Endothelial cell of umbilical vein (primary cell): ENCODE results near the gene IFI6. TPM values are rescaled to one million over a fixed set of nuclear protein-coding genes. Genes with fewer than 3 reads are reported as not detected.

Experiments
- BruUV-seq: library from RNA; stranded (reverse); fragments of 400-500 nt; replicated peaks from 2 replicates; lab custom pipeline; 2021; lab: Mats Ljungman, UMichigan
- CTCF ChIA-PET: fragments of 300-600, 350-600 bp; sonication (Branson Sonifier 250); formaldehyde crosslinking; loops from one replicate; lab custom pipeline; 2021; ENCODE audit warnings: antibody characterized with exemption, inconsistent platforms; lab: Charles Lee
- POLR2A ChIA-PET: fragments of 300-600, 350-600 bp; sonication (Branson Sonifier 250); formaldehyde crosslinking; loops from one replicate; lab custom pipeline; 2021; ENCODE audit warnings: antibody characterized with exemption, inconsistent platforms; lab: Charles Lee
- DNase-seq: peaks from one replicate; pipeline ENCODE4 v3.0.0-alpha.2; 2011; ENCODE audit warnings: low read depth, low spot score
- FAIRE-seq: peaks from 2 replicates; lab custom pipeline; 2011; peaks lifted over from hg19 to GRCh38; lab: Jason Lieb, UNC
- H2AFZ ChIP-seq: 2 replicates; pipeline ENCODE4 v1.6.0; 2012; ENCODE audit warnings: low read depth, low read length, control low read depth, inconsistent platforms
- H3K27ac ChIP-seq: 2 replicates; pipeline ENCODE4 v1.5.1; 2011; ENCODE audit warnings: low read depth, mild to moderate bottlenecking, control low read depth, low read length, moderate library complexity; ENCODE audit not compliant: insufficient read depth
- H3K27me3 ChIP-seq, 2 experiments: 2 replicates each; pipeline versions ENCODE4 v1.6.0 to v1.6.1; 2011; ENCODE audit warnings: low read length in 2 of 2, mixed read lengths in 1 of 2; ENCODE audit not compliant: control insufficient read depth in 2 of 2, insufficient read depth in 2 of 2
- H3K36me3 ChIP-seq, 2 experiments: 2 replicates in 1 of 2; 3 replicates in 1 of 2; pipeline ENCODE4 v1.5.1; 2011; ENCODE audit warnings: low read length in 2 of 2, mild to moderate bottlenecking in 1 of 2, moderate library complexity in 1 of 2; ENCODE audit not compliant: control insufficient read depth in 2 of 2, insufficient read depth in 2 of 2; ENCODE audit errors: extremely low read depth in 1 of 2
- H3K4me1 ChIP-seq: 3 replicates; pipeline ENCODE4 v1.5.1; 2011; ENCODE audit warnings: mild to moderate bottlenecking, low read length; ENCODE audit not compliant: control insufficient read depth, insufficient read depth; ENCODE audit errors: extremely low read depth
- H3K4me2 ChIP-seq: 2 replicates; pipeline ENCODE4 v1.6.1; 2011; ENCODE audit warnings: low read length, control low read depth, mixed read lengths; ENCODE audit not compliant: insufficient read depth
- H3K4me3 ChIP-seq, 3 experiments: fragments of 200-600 bp in 1 of 3; sonication (generic), shearing (Covaris generic) in 1 of 3; replicated peaks in 1 of 3; 2 replicates each; pipeline ENCODE4 v1.5.1; 2011 to 2016; ENCODE audit warnings: control low read depth in 3 of 3, low read length in 3 of 3, mild to moderate bottlenecking in 2 of 3, inconsistent platforms in 1 of 3, low read depth in 1 of 3, moderate library complexity in 1 of 3; ENCODE audit not compliant: insufficient read depth in 1 of 3
- H3K79me2 ChIP-seq: 2 replicates; pipeline ENCODE4 v1.6.0; 2012; ENCODE audit warnings: low read length, inconsistent platforms; ENCODE audit not compliant: control insufficient read depth, insufficient read depth
- H3K9ac ChIP-seq: replicated peaks from 2 replicates; pipeline ENCODE3; 2011; ENCODE audit warnings: low read length, control low read depth; ENCODE audit not compliant: insufficient read depth; ENCODE audit errors: extremely low read depth
- H3K9me1 ChIP-seq: replicated peaks from 3 replicates; pipeline ENCODE4 v1.6.0; 2011; ENCODE audit warnings: mild to moderate bottlenecking, low read length; ENCODE audit not compliant: control insufficient read depth, insufficient read depth; ENCODE audit errors: extremely low read depth
- H3K9me3 ChIP-seq: replicated peaks from 2 replicates; pipeline ENCODE4 v1.5.1; 2012; ENCODE audit warnings: low read length, inconsistent platforms; ENCODE audit not compliant: control insufficient read depth, insufficient read depth
- H4K20me1 ChIP-seq: replicated peaks from 2 replicates; pipeline ENCODE3; 2011; ENCODE audit warnings: mild to moderate bottlenecking, low read length; ENCODE audit not compliant: control insufficient read depth, insufficient read depth; ENCODE audit errors: extremely low read depth
- EZH2 ChIP-seq: IDR thresholded peaks from 2 replicates; pipeline ENCODE4 v1.6.1; 2012; ENCODE audit warnings: borderline replicate concordance, low read depth, mild to moderate bottlenecking, moderate library complexity, low read length, inconsistent platforms; ENCODE audit not compliant: severe bottlenecking
- FOS ChIP-seq: IDR thresholded peaks from 2 replicates; pipeline ENCODE4 v1.6.1; 2011; ENCODE audit warnings: mild to moderate bottlenecking, low read length, moderate library complexity, borderline replicate concordance; ENCODE audit not compliant: insufficient read depth
- GATA2 ChIP-seq: IDR thresholded peaks from 2 replicates; pipeline ENCODE4 v1.7.0; 2011; ENCODE audit warnings: low read depth, mild to moderate bottlenecking, moderate library complexity, mixed read lengths, low read length; ENCODE audit not compliant: insufficient read length, insufficient read depth
- JUN ChIP-seq: IDR thresholded peaks from 2 replicates; pipeline ENCODE4 v1.6.1; 2011; ENCODE audit warnings: borderline replicate concordance, low read depth; ENCODE audit not compliant: insufficient read length, insufficient read depth
- MAX ChIP-seq: IDR thresholded peaks from 2 replicates; pipeline ENCODE4 v1.6.1; 2011; ENCODE audit not compliant: insufficient read depth, insufficient read length
- MYC ChIP-seq: IDR thresholded peaks from one replicate; pipeline ENCODE4 v1.6.1; 2011; ENCODE audit warnings: mild to moderate bottlenecking, low read depth, low read length
- POLR2A ChIP-seq: IDR thresholded peaks from 2 replicates; pipeline ENCODE4 v1.6.1; 2012; ENCODE audit warnings: low read depth, mild to moderate bottlenecking, control low read depth, low read length
- POLR2AphosphoS5 ChIP-seq: IDR thresholded peaks from 2 replicates; pipeline ENCODE4 v1.6.1; 2012; ENCODE audit warnings: low read depth, mild to moderate bottlenecking, control low read depth, low read length, moderate library complexity; ENCODE audit not compliant: insufficient read depth
- dilution Hi-C: fragments of 300-500 bp; cut with MboI; formaldehyde crosslinking; loops from one replicate; pipeline ENCODE4 v1.15.0; 2019; ENCODE audit warnings: low sequenced_read_pairs; ENCODE audit not compliant: extremely low pct_ligation_motif_present
- intact Hi-C: fragments of 100-400 bp; cut with micrococcal nuclease; formaldehyde crosslinking; loops from one replicate; pipeline ENCODE4 v1.10.0; 2022
- polyA plus RNA-seq, 4 experiments: library from polyadenylated mRNA; depleted of rRNA in 3 of 4; stranded (reverse) in 3 of 4; unstranded in 1 of 4; fragments of >200 nt; gene quantifications; 2 replicates each; pipeline versions ENCODE4 v1.2.1 to v1.2.3, GENCODE V29; 2011 to 2012; ENCODE audit warnings: missing spikeins in 1 of 4
- total RNA-seq: library from RNA; stranded (reverse); gene quantifications from 2 replicates; pipeline ENCODE4 v1.2.3, GENCODE V29; 2021
- TF ChIP-seq, protein P1 (sequence below), 2 donors: IDR thresholded peaks; 1 replicate in 1 of 2; 2 replicates in 1 of 2; pipeline ENCODE4 v1.5.1; 2011; ENCODE audit warnings: low read length in 2 of 2, mild to moderate bottlenecking in 2 of 2, moderate library complexity in 2 of 2, control low read depth in 1 of 2, inconsistent platforms in 1 of 2, low read depth in 1 of 2; ENCODE audit not compliant: insufficient read depth in 1 of 2; ENCODE audit errors: extremely low read depth in 1 of 2

The IFI6 gene
- total and polyA plus RNA-seq, 2 donors (not counting 3 experiments of a cell fraction or from before 2014, with no cell fraction given), result 28.4 to 47.9 TPM

GRCh38 chr1:27633298-27633610, 38.7 kb downstream of the IFI6 start:
- Histone ChIP-seq H3K36me3 (no peaks in the 10 kb centered on the region), H4K20me1 (no peaks in the 10 kb centered on the region), H3K4me2 (no peak overlapping the region), H3K27me3 (no peaks in the 10 kb centered on the region), H2AFZ (no peak overlapping the region), H3K9me3 (no peaks in the 10 kb centered on the region), H3K27ac (no peak overlapping the region), H3K79me2 (no peaks in the 10 kb centered on the region), H3K4me3 (no peak overlapping the region), H3K4me1 (peaks cover 26% of the 10 kb centered on the region), H3K9ac (no peak overlapping the region), H3K9me1 (no peaks in the 10 kb centered on the region)
- POLR2A ChIA-PET, result no interaction called here
- CTCF ChIA-PET, result interaction anchor here (1.2 kb wide), 1 partner anchor 27 kb away, joined by 3 read pairs; no protein-coding TSS in a partner anchor
- TF ChIP-seq FOS, result no peak
- no peak for TF ChIP-seq JUN
- no peak for TF ChIP-seq POLR2A
- no peak for FAIRE-seq
- no peak for DNase-seq
- dilution Hi-C loops, result no loop called here
- BruUV-seq, result no TSS peak
- intact Hi-C loops, result no loop called here

DNA sequence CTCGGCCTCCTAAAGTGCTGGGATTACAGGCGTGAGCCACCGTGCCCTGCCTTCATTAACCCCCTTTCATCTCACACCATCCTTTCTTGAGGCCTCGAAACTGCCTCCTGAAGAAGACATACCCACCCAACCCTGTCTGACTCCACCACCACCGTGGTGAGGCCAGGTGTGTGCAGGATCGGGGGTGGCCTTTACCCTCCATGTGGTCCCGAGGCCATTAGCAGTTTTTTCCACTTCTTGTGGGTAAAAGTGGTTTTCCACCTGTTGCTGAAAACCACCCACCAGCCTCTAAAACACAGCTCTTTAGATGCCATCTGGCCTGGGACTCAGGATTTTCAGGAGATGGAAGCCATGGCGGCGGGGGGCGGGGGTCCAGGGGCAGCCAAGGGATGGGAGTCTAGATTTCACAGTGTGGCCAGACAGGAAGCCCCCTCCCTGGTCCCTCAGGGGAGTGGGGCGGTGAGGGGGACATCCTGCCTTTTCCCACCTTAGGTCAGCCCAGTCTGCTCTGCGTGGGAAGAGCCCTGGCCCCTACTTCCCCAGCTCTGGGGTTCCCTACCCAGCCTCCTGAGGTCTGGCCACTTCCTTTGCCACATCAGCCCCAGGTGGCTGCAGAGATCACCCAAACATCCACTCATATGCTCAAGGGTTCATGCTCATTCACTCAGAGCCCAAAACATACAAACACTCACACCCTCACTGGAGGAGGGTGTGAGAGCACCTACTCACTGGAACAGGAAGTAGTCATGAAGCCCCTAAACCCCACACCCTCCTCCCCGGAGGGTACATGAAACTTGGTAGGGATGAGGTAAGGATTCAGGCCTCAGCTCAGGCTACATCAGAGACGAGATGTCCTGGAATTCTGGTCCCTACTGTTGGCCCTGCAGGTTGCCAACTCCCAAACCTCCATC, 39.4 kb downstream of the IFI6 start:
- H3K4me3 ChIP-seq, result no peak overlapping the region
- TF ChIP-seq, protein P1, sequence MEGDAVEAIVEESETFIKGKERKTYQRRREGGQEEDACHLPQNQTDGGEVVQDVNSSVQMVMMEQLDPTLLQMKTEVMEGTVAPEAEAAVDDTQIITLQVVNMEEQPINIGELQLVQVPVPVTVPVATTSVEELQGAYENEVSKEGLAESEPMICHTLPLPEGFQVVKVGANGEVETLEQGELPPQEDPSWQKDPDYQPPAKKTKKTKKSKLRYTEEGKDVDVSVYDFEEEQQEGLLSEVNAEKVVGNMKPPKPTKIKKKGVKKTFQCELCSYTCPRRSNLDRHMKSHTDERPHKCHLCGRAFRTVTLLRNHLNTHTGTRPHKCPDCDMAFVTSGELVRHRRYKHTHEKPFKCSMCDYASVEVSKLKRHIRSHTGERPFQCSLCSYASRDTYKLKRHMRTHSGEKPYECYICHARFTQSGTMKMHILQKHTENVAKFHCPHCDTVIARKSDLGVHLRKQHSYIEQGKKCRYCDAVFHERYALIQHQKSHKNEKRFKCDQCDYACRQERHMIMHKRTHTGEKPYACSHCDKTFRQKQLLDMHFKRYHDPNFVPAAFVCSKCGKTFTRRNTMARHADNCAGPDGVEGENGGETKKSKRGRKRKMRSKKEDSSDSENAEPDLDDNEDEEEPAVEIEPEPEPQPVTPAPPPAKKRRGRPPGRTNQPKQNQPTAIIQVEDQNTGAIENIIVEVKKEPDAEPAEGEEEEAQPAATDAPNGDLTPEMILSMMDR (IDR thresholded peaks at IDR 0.05; ENCODE audit: extremely low read depth in 1 of 2, insufficient read depth in 1 of 2, low read depth in 1 of 2, low read length in 2 of 2), result no peak
- TF ChIP-seq MYC (no peak), EZH2 (no peak), POLR2A (no peak), FOS (no peak), GATA2 (no peak), MAX (no peak), JUN (no peak), POLR2AphosphoS5 (no peak)
- no peaks in the 10 kb centered on the region for H4K20me1 ChIP-seq
- H3K9me1 ChIP-seq, result no peaks in the 10 kb centered on the region
- no peak overlapping the region for H2AFZ ChIP-seq
- DNase-seq (no peak), FAIRE-seq (no peak)
- H3K4me2 ChIP-seq, result no peak overlapping the region
- no peak overlapping the region for H3K9ac ChIP-seq
- CTCF ChIA-PET, result interaction anchor here (0.6 to 1.2 kb wide), 2 partner anchors 26 to 168 kb away, joined by 3 read pairs; no protein-coding TSS in a partner anchor
- no peaks in the 10 kb centered on the region for H3K9me3 ChIP-seq
- dilution Hi-C loops, result no loop called here
- H3K79me2 ChIP-seq, result no peaks in the 10 kb centered on the region
- H3K27ac ChIP-seq, result no peak overlapping the region
- no peaks in the 10 kb centered on the region for H3K27me3 ChIP-seq
- intact Hi-C loops, result no loop called here
- no peaks in the 10 kb centered on the region for H3K36me3 ChIP-seq
- POLR2A ChIA-PET, result no interaction called here
- no TSS peak for BruUV-seq
- peaks cover 26% of the 10 kb centered on the region for H3K4me1 ChIP-seq
